8988T (cell line): ENCODE results near the gene B3GNT3.

Experiments used
- DNase-seq: peaks from one replicate; pipeline ENCODE4 v3.0.0; 2011

The B3GNT3 gene, protein sequence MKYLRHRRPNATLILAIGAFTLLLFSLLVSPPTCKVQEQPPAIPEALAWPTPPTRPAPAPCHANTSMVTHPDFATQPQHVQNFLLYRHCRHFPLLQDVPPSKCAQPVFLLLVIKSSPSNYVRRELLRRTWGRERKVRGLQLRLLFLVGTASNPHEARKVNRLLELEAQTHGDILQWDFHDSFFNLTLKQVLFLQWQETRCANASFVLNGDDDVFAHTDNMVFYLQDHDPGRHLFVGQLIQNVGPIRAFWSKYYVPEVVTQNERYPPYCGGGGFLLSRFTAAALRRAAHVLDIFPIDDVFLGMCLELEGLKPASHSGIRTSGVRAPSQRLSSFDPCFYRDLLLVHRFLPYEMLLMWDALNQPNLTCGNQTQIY

DNA sequence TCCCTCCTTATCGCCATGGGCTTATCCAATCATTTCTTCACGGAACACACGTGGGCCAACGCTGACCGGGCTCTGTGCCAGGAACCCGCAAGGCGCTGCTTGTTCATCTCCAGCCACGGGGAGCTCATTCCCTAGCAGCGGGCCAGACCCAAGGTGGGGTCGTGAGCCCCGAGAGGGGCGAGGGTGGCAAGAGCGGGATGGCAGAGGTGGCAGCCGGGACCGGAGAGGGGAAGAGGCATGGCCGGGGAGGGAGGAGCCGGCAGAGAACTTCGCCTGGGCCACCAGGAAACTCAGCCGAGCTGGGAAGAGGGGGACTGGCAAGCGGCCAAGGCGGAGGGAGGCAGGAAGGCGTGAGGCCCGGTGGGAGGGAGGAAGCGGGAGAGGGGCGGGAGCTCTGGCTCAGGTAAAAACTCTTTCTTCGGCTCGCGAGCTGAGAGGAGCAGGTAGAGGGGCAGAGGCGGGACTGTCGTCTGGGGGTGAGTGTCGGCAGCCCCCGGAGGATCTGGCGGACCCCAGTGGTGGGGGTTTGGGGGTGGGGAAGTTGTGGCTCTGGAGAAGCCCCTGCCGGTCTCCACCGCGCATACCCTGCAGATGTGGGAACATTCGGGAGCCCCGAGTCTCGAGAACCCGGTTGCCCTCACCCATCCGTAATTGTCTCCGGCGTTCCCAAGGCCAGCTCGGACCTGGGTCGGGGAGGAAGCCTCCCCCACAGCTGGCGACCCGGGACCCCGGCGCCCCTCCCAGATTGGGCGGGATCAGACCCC, at the start of gene B3GNT3:
Gene B3GNT3 (plus strand): TSS at position 408 of the 764 bp plus-strand sequence. CDS start 12,670 bp downstream, outside the sequence.
- no peak for DNase-seq

DNA sequence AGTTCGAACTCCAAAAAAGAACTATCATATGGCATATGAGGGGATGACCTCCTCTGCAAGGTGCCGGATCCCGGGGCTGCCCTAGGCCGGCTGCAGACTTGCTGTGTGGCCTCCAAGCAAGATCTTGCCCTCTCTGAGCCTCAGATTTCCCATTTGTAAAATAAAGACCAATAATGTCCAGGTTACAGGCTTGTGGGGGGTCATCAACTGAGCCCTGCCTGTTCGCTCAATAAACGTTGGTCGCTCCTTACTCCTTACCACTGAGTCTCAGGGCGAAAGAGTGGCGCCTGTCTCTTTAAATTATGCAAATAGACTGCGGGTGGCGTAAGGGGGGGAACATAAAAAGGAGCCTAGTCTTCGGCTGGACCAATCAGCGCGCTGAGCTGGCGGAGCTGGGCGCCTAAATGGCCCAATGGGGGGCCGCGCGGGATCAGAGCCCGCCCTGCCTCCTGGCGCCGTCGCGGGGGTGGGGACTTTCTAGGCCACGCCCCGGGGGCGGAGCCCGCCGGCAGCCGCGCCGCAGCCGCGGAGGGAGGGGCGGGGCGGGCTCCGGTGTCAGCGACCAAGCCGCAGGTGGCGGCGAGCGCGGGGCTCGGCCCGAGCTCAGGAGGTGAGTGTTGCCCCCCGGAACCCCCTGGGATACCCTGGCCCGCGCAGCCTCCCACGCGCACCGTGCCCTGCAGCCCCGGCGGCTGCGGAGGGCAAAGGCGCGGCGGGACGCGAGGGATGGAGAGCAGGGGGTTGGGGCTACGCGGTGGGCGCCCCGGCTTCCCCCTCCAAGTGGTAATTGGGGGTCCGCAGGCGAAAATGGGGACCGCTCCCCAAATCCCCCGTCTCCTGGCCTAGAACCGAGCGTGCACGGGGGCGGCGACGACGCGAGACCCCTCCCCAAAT, 47.5 kb upstream of the B3GNT3 start:
- peak; percentile 98 for DNase-seq

DNA sequence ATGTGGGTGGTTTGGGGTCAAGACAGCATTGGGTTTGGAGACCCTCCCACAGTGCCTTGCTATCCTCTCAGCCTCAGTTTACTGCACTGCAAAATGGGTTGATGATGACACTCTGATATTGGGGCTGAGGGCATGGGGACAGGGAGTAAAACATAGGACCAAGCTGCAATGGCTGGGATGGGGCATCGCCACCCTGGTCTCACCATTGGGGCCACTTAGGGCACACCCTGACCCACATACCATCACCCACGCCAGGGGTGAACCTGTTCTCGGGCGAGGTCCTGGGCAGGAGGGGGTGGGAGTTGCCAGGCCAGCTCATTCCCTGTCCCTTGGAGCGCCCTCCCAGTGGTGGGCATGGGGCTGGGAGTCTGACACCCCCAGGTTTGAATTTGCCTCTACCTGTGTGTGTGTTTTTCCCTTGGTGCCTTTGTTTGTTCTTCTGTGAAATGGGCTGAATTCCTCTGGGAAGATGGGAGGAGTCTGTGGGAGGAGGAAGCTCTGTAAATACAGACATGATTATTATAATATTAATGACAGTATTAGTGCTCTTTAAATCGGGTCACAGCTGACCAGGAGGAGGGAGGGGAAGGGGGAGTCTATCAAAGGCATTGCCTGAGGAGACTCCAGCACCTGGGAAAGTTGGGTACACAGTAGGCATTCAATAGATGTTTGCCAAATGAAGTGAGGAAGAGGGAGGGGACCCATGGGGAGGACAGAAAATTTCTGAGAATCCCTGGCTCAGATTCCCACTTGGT, 45.9 kb upstream of the B3GNT3 start:
- DNase-seq: no peak

DNA sequence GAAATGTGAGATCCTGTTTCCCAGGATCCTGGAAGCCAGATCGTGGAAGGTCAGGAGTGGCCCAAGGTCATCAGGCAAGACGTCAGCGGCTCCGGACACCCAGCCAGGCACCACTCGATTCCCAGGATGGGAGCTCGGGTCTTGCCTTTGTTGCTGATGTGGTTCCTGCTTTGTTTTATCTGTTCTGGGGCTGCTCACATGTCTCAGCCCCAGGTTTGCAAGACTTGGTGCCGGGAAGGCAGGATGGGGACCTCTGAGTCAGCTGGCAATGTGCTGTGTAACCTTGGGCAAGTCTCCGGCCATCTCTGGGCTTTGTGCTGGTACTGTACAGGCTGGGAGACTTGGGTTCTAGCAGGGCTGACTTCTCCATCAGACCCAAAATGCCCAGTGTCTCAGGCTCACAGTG, 45.0 kb upstream of the B3GNT3 start:
- DNase-seq: no peak

DNA sequence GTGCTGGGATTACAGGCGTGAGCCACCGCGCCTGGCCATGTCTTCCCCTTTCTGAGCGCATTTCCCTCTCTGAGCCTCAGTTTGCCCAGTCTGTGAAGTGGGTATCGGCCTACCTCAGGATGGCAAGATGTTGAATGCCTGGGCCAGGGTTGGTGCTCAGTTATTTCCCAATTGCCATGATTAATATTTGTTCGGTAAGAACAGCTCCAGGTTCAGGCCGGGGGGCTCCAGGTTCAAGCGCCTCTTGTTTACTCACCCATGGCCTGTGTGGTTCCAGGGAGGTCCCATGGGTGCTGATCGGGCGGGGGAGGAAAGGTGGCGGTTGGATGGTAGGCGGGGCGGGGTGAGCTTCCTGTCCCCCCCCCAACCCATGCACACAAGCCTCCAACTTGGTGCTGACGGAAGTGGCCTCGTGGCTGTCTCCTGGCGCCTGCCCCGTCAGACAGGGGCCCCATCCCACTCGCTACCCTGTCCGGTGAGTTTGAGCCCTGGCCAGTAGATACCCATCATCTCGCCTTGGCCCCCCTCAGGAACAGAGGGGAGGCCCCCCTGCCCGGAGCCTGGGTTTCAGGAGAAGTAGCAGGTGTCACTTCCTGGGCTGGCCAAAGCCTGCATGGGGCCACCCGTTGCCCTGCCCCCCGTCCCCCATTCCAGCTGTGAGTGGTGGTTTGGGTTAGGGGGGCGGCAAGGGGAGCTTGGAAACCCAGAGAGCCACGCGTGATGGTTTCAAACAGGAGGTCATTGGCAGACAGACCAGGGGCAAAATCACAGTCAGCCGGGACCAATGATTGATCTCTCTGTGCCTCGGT, 43.6 kb upstream of the B3GNT3 start, which contains the start of gene FCHO1:
Gene FCHO1 (plus strand): TSS at position 375 of the 809 bp plus-strand sequence. CDS start 3,688 bp downstream, outside the sequence.
- DNase-seq: no peak

DNA sequence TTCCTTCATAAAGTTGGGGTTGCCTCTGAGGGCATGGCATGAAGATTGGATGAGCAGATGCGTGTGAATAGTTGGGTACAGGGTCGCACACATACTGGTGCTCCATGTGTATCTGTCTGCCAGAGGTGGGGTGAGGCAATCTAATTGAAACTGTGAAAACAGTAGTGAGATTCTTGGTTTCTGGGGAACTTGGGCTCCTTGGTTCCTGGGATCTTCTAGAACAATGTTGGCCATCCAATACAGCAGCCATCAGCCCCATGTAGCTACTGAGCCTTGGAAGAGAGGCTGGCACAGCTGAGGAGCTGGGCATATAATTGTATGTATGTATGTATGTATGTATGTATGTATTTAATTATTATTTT, 43.0 kb upstream of the B3GNT3 start:
- DNase-seq: no peak

DNA sequence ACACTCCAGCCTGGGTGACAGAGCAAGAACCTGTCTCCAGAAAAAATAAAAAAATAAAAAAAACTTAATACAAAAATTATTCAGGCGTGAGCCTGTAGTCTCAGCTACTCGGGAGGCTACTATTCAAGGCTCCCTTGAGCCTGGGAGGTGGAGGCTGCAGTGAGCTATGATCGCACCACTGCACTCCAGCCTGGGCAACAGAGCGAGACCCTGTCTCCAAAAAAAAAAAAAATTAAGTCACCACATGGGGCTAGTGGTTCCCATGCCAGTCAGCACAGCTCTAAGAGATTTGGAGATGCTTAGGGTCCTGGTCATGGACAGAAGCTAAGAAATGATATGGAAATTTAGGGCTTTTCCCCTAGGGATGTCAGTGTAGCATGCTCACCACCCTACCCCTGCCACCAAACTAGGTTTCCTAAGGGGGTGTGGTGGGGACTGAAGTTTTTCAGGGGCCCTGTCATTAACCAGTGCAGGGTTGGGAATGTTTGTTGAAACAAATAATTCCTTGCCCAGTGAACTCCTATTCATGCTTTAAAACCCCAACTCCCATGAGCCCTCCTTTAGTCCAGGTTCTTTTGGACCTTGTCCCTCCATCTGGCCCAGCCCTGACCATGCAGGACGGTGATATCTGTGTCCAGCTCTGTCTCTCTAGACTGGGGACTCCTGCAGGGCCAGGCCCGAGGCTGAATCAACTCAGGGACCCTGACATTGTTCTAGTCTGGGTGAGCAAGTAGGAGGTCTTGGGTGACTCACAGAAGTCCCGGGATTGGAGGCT, 41.9 kb upstream of the B3GNT3 start:
- no peak for DNase-seq

DNA sequence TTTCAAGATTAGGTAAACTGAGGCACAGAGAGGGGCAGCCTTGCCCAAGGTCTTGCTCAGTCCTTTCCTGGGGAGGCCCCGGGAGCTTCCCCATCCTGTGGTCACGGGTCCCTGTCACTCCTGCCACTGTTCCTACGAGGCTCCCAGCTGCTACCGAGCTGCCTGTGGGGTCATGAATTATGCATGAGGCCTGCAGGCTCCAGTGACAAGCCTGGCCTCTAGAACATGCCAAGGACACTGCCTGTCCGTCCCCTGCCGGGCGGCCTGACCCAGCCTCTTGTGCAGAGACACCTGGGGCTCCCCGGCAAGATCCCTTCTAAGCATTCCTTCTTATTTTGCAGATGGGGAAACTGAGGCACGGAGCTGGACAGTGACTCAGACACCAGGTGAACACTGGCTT, 41.0 kb upstream of the B3GNT3 start:
- no peak for DNase-seq

DNA sequence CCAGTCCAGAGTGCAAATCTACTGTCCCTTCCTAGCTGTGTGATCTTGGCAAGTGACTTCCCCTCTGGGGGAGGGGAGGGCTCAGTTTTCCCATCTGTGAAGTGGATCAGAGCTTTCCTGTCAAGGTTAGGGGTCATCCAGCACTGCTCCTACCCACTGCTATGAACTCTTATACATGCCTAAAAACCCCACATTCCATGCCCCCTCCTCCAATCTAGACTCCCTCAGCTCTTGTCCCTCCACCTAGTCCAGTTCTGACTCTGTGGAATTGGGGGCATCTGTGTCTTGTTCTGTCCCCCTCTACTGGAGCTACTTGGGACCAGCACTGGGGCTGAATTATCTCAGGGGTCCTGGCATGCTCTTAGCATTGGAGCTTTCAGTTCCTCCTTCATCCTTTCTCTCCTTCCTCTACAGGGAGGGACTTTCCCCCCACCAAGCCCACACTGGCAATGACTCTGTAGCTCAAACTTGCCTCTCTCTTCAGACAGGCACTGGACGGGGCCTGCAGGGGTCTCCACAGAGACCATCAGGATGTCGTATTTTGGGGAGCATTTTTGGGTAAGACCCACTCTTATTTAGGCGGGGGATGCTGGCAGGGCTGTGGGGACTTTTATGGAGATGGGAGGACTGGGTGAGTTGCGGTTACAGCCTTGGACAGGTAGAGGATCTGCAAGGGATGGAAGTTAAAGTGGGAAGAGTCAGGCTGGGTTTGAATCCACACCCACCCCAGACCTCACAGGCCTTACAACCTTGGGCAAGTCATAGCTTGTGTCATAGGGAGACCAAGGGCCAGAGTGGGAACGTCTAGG, 40.1 kb upstream of the B3GNT3 start:
- DNase-seq: no peak

DNA sequence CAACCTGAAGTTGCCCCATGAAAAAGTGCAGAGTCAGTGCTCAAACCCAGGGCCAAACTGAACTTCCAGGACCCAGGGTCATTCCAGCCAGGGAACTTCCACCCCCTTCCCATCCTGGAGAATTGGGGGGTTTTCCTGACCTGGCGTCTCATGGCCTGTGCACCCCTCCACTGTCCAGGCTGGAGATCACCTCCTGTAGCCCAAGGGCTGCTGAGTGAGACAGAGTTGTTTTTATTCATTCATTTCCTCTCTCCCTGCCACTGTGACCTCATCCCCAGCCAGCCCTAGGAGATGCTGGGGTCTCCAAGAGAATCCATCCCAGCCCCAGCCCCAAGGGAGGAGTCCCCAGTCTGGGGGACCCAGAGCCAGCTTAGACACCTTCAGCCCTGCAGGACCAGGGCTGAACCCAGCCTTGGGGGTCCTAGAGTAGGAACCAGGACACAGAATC, 39.5 kb upstream of the B3GNT3 start:
- DNase-seq: no peak

DNA sequence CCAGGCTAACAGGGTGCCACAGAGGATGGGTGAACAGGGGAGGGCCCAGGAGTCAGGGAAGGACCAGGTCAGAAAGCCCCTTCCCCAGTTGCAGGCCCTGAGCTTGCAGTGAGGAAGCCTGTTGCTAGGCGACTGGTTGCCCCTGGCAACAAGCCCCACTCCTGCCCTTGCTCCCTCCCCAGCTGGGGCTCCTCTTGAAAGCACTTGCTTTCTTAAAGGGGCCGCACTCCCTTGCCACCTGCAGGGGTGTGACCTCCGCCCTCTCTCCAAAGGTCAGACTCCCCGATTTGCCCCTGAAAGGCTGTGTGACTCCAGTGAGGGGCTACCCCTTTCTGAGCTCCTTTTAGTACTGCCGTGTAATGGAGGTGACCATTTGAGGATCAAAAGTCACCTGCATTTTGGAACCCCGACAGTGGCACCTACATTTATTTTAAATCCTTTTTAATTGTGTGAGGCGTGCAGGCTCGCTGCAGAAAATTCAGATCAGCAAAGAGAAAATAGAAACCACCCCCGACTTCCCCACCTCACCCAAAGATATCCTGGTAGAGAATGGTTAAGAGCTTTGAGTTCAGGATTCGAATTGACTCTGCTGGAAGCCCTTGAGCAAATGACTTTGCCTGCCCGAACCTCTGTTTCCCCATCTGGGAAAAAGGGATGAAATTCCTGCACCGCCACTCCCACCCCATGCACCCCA, 38.8 kb upstream of the B3GNT3 start:
- DNase-seq: peak; percentile 56

DNA sequence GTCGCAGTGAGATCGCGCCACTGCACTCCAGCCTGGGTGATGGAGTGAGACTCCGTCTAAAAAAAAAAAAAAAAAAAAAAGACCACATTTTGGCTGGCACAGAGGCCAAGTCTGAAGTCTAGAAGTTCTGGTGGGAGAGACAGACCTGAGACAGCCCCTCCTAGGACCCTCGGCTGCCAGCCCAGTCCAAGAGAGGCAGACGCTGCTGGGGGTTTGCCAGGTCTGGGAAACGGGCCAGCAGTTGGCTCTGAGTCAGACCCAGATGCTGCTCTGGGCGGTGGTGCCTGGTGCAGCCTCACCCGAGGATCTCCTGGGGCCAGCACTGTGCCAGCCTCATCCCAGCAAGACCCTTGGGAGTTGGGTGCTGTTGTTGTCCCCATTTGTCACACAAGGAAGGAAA, 37.8 kb upstream of the B3GNT3 start:
- peak; percentile 63 for DNase-seq

DNA sequence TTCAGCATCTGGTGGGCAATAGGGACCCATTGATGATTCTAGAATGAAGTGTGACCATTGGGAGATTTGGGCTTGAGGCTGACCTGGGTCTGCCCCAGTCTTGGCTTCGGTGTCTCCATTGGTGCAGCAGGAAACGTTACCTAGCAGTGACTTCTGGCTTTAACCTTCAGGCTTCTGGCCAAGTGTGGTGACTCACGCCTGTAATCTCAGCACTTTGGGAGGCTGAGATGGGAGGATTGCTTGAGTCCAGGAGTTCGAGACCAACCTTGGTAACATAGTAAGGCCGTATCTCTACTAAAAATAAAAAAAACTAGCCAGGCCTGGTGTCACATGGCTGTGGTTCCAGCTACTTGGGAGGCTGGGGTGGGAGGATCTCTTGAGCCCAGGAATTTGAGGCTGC, 36.4 kb upstream of the B3GNT3 start:
- no peak for DNase-seq

DNA sequence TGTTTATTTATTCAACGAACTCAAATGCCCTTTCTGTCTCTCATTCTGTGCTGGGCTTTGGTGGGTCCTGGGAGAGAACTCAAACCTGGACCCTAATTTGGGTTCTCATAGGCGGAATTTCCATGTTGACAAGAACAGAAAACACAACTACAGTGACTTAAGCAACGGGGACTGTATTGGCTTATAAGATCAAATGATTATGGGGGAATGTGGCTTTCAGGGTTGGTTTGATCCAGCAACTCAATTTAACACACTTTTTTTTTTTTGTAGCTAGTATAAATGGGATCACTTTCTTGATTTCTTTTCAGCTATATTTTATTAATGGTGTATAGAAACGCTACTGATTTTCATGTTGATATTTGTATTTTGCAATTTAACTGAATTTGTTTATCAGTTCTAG, 33.8 kb upstream of the B3GNT3 start:
- DNase-seq: no peak

DNA sequence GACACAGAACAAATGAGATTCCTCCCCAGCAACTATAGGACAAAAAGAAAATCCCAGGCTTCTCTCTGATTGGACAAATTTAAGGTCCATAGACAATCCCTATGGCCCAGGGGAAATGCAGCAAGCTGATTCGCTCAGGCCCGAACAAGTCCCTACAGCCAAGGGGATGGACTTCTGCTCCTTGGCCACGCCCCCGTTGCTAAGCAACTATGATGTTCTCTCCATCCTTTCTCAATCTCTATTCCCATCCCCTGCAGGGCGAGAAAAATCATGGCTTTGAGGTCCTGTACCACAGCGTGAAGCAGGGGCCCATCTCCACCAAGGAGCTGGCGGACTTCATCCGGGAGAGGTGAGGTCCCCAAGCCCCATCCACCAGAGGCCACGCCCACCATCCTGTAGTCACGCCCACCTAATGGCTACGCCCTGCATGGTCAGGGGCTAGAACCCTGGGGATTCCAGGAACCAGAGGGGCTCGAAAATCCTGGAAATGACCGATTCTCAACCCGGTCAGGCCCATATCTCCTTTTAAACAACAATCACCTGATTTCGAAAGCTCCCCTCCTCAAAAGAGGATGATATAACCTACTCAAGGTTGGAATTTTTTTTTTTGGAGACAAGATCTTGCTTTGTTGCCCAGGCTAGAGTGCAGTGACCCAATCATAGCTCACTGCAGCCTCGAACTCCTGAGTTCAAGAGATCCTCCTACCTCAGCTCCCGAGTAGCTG, 32.3 kb upstream of the B3GNT3 start:
- DNase-seq: no peak

DNA sequence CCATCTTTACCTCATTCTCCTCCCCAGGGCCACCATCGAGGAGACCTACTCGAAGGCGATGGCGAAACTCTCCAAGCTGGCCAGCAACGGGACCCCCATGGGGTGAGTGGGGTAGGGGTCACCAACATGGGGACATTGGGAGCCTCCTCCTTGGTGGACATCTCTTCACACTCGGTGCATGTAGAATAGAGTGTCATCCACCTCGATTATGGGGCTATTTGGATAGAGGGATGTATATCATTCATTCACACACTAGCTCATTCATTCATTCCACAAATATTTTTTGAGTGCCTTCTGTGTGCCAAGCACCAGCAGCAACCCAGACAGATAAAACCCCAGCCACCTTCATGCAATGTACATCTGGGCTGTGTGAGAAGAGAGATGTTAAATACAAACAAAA, 30.6 kb upstream of the B3GNT3 start:
- no peak for DNase-seq

DNA sequence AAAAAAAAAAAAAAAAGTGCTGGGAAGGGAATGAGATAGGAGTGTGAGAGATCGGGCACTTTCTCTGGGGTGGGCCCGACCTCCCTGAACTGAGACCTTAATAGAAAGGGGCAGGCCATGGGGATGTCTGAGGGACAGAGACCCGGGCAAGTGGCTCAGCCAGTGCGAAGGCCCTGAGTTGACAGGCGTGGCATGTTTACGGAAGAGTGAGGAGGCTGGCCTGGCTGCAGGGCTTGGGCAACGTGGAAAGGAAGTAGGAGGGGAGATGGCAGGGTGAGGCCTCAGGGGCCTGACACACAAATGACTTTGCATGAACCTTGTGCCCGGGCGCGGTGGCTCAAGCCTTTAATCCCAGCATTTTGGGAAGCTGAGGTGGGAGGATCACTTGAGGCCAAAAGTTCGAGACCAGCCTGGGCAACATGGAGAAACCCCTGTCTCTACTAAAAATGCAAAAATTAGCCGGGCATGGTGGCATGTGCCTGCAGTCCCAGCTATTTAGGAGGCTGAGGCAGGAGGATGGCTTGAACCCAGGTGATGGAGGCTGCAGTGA, 29.8 kb upstream of the B3GNT3 start:
- DNase-seq: no peak

DNA sequence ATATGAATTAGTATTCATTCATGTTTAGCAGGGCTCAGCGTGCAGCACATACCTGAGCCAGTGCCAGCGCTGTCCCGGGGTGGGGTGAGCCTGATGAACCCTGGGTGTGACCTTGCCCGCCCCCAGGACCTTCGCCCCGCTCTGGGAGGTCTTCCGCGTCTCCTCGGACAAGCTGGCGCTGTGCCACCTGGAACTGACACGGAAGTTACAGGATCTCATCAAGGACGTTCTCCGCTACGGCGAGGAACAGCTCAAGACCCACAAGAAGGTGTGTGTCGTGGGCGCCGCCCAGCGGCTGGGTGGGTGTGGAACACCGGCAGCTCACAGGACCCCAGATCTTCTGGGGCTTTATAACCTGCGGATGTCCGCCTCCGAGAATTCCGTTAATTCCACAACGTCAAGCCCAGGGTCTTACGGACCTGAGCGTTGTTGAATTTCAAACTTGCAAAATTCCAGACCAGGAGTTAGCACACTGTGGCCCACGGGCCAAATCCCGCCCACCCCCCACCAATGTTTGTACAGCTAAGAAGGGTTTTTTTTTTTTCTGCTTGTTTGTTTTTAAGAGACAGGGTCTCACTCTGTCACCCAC, 28.3 kb upstream of the B3GNT3 start:
- DNase-seq: no peak
